Skeletal muscle tissue (tissue), 4 donors: ENCODE data around the gene UBR2. TPM values are rescaled to one million over a fixed set of nuclear protein-coding genes. Genes with fewer than 3 reads are reported as not detected.

Experiments used
- H3K27ac ChIP-seq: one replicate; pipeline ENCODE4 v1.7.0; 2013; ENCODE audit warnings: mild to moderate bottlenecking, low read depth, low read length, inconsistent platforms
- H3K27me3 ChIP-seq, 3 donors: one replicate each; pipeline ENCODE4 v1.7.0; 2013; ENCODE audit warnings: low read length in 3 of 3; ENCODE audit not compliant: control insufficient read depth in 3 of 3, insufficient read depth in 3 of 3
- H3K36me3 ChIP-seq, 3 donors: one replicate each; pipeline ENCODE4 v1.7.0; 2013; ENCODE audit warnings: low read length in 3 of 3; ENCODE audit not compliant: control insufficient read depth in 3 of 3, insufficient read depth in 3 of 3
- H3K4me1 ChIP-seq, 3 donors: one replicate each; pipeline ENCODE4 v1.7.0; 2013; ENCODE audit warnings: low read length in 3 of 3, mild to moderate bottlenecking in 3 of 3; ENCODE audit not compliant: control insufficient read depth in 3 of 3, insufficient read depth in 3 of 3
- H3K4me3 ChIP-seq, 3 donors: one replicate each; pipeline ENCODE4 v1.7.0; 2013; ENCODE audit warnings: low read length in 3 of 3
- H3K9ac ChIP-seq, 3 donors: one replicate each; pipeline ENCODE4 v1.7.0; 2013; ENCODE audit warnings: low read length in 3 of 3, mild to moderate bottlenecking in 3 of 3, moderate library complexity in 2 of 3, low read depth in 1 of 3
- H3K9me3 ChIP-seq, 3 donors: one replicate each; pipeline ENCODE4 v1.7.0; 2013; ENCODE audit warnings: low read length in 3 of 3; ENCODE audit not compliant: control insufficient read depth in 3 of 3
- total RNA-seq: library from RNA; depleted of rRNA; stranded (reverse); fragments of >200 nt; gene quantifications from one replicate; pipeline ENCODE4 v1.2.3, GENCODE V29; 2014
- donor health status: Osteomylitis.

Gene UBR2
- total RNA-seq, 1 donor from 2014 or later, result 24.0 TPM

GRCh38 chr6:42679358-42679757 is 115.5 kb downstream of the UBR2 start:
- Histone ChIP-seq H3K4me3 (no peak overlapping the region), H3K27me3 (no peaks in the 10 kb centered on the region), H3K9ac (no peak overlapping the region), H3K27ac (no peak overlapping the region), H3K4me1 (peaks cover 17 to 26% (median 22%) of the 10 kb centered on the region in 3 donors), H3K36me3 (peaks cover 39 to 76% (median 52%) of the 10 kb centered on the region in 3 donors), H3K9me3 (no peaks in the 10 kb centered on the region)

DNA sequence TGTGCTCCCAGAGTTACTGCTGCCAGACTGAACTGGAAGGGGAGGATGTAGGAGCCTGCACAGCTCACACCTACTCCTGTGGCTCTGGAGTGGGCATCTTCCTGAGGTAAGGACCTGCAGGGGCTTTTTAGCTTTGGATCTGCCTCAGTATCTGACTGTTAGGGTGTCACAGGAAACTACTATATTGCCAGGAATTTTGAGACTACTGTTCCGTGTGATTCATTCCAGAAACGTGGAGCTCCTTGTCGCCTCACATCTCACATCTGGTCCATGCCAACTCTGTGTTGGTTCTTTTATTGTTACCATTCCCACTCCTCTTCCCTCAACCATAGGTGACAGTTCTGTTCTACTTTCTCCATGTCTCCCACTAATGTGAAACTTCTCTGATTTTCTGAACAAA is 124.5 kb downstream of the UBR2 start:
- Histone ChIP-seq H3K4me1 (peaks cover 5 to 14% (median 13%) of the 10 kb centered on the region in 3 donors), H3K4me3 (no peak overlapping the region)

GRCh38 chr6:42689371-42689770 is 125.5 kb downstream of the UBR2 start:
- no peak overlapping the region for H3K9ac ChIP-seq
- peaks cover 31 to 68% (median 59%) of the 10 kb centered on the region in 3 donors for H3K36me3 ChIP-seq
- peaks cover 15 to 24% (median 23%) of the 10 kb centered on the region in 3 donors for H3K4me1 ChIP-seq
- no peaks in the 10 kb centered on the region for H3K27me3 ChIP-seq
- H3K4me3 ChIP-seq, result no peak overlapping the region
- no peaks in the 10 kb centered on the region for H3K9me3 ChIP-seq
- peak overlapping the region; percentile 20 for H3K27ac ChIP-seq

More for the DNA sequence above, 124.5 kb downstream of the UBR2 start:
- Histone ChIP-seq H3K27ac (no peak overlapping the region), H3K9me3 (no peaks in the 10 kb centered on the region), H3K27me3 (no peaks in the 10 kb centered on the region), H3K9ac (peak overlapping the region in 1 of 3 donors; percentile 28), H3K36me3 (peaks cover 31 to 67% (median 66%) of the 10 kb centered on the region in 3 donors)

- H3K4me3 ChIP-seq, result no peak overlapping the region
- peaks cover 25 to 60% (median 53%) of the 10 kb centered on the region in 3 donors for H3K36me3 ChIP-seq
- H3K9ac ChIP-seq, result peak overlapping the region in 1 of 3 donors; percentile 4
- no peak overlapping the region for H3K27ac ChIP-seq
- H3K9me3 ChIP-seq, result no peaks in the 10 kb centered on the region
- peaks cover 23 to 33% (median 31%) of the 10 kb centered on the region in 3 donors for H3K4me1 ChIP-seq
- H3K27me3 ChIP-seq, result no peaks in the 10 kb centered on the region
These were observed 126.4 kb downstream of the UBR2 start for GRCh38 chr6:42690151-42690702.

GRCh38 chr6:42690872-42691271 is 127.0 kb downstream of the UBR2 start:
- H3K27me3 ChIP-seq, result no peaks in the 10 kb centered on the region
- no peak overlapping the region for H3K4me3 ChIP-seq
- H3K9me3 ChIP-seq, result no peaks in the 10 kb centered on the region
- no peak overlapping the region for H3K9ac ChIP-seq
- H3K36me3 ChIP-seq, result peaks cover 23 to 57% (median 47%) of the 10 kb centered on the region in 3 donors
- H3K4me1 ChIP-seq, result peaks cover 23 to 35% (median 33%) of the 10 kb centered on the region in 3 donors
- no peak overlapping the region for H3K27ac ChIP-seq

DNA sequence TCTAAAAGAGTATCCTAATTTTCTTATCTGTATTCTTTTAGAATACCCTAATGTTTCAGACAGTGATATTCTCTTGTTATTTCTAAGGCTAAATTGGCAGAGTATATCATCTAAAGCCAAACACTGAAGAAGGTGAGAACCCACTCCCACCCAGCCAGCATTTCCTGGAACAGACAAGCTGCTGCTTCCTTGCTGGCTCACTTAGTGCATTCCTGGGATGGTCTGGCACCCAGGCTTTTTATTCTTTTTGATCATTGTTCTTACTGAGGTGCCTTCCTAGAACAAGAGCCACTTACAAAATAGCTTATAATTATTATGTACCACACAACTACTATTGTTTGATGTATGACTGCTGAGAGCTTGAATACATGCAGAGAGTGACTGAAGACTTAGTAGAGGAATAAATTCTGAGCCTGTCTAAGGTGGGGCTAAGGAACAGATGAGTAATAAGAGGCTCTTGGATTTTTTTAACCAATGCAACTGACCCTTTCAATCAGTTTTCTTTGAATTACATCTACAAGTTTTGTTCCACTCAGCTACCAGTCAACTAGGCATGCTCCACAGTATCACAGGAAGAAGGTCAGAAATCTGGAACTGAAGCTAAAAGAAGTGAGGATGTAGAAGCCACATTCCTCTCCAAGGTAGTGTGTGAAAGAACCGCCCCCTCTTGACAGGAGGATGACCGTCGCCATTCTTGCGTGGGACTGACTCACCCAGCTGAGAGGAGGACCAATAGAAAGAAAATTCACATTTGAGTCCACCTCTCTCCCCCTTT is 128.5 kb downstream of the UBR2 start:
- Histone ChIP-seq H3K9me3 (no peaks in the 10 kb centered on the region), H3K9ac (peak overlapping the region in 2 of 3 donors; percentile 6 to 27), H3K27me3 (no peaks in the 10 kb centered on the region), H3K27ac (peak overlapping the region; percentile 61), H3K36me3 (peaks cover 25 to 55% (median 45%) of the 10 kb centered on the region in 3 donors), H3K4me1 (peaks cover 28 to 44% (median 41%) of the 10 kb centered on the region in 3 donors), H3K4me3 (no peak overlapping the region)

- peak overlapping the region; percentile 61 for H3K27ac ChIP-seq
- H3K36me3 ChIP-seq, result peaks cover 19 to 44% (median 37%) of the 10 kb centered on the region in 3 donors
- no peaks in the 10 kb centered on the region for H3K27me3 ChIP-seq
- no peaks in the 10 kb centered on the region for H3K9me3 ChIP-seq
- peaks cover 31 to 44% (median 41%) of the 10 kb centered on the region in 3 donors for H3K4me1 ChIP-seq
- no peak overlapping the region for H3K4me3 ChIP-seq
- H3K9ac ChIP-seq, result peak overlapping the region in 1 of 3 donors; percentile 10
These were observed 130.0 kb downstream of the UBR2 start for GRCh38 chr6:42693725-42694323.

- Histone ChIP-seq H3K4me3 (no peak overlapping the region), H3K27ac (peak overlapping the region; percentile 61), H3K9ac (peak overlapping the region in 2 of 3 donors; percentile 10 to 19), H3K4me1 (peaks cover 31 to 41% (median 38%) of the 10 kb centered on the region in 3 donors), H3K36me3 (peaks cover 12 to 38% (median 30%) of the 10 kb centered on the region in 3 donors), H3K27me3 (no peaks in the 10 kb centered on the region), H3K9me3 (no peaks in the 10 kb centered on the region)
These were observed 130.8 kb downstream of the UBR2 start for GRCh38 chr6:42694586-42694985.

- no peaks in the 10 kb centered on the region for H3K27me3 ChIP-seq
- peaks cover 6 to 18% (median 12%) of the 10 kb centered on the region in 3 donors for H3K36me3 ChIP-seq
- no peak overlapping the region for H3K4me3 ChIP-seq
- no peaks in the 10 kb centered on the region for H3K9me3 ChIP-seq
- peaks cover 31 to 39% (median 37%) of the 10 kb centered on the region in 3 donors for H3K4me1 ChIP-seq
- H3K27ac ChIP-seq, result peak overlapping the region; percentile 44
- no peak overlapping the region for H3K9ac ChIP-seq
These were observed 132.9 kb downstream of the UBR2 start for GRCh38 chr6:42696526-42697267.
